NCI-H1436 (cell line): ENCODE measurements around the gene ELMOD1.

Experiments used
- DNase-seq: peaks from one replicate; lab custom pipeline; 2025; lab: John Stamatoyannopoulos, UW

Gene ELMOD1

DNA sequence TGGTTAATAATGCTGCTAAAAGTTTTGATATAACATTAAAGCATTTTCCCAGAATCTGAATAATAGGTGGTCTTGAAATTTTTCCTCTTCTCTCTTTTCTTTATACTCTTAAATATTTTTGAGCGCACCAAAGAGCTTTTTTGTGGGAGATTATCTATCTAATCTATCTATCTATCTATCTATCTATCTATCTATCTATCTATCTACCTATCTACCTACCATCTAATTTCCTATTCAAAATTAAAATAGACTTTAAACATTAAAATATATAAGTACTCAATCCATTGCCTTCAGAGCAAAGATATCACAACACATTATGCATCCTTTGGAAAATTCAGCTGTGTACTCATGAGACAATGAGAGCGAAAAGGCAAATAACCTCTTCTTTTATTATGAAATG lies 55.8 kb downstream of the ELMOD1 start:
- DNase-seq: no peak

DNA sequence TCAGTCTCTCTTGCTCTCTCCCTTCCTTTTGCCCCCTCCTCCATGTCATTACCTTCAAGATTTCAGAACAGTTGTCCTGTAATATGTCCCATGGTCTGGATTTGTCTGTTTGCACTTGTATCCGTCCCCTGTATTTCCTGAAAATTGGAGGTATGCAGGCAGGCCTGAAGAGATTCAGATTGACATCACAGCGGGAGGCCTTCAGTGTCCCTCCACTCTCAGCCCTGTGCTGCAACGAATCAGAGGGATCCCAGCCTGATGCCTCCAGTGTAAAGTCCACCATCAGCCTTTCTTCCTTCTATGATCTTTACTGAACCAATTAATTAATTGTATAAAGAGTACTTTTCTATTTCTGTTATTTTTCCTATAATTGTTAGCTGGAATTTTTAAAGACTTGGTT lies 57.3 kb downstream of the ELMOD1 start:
- DNase-seq: no peak

DNA sequence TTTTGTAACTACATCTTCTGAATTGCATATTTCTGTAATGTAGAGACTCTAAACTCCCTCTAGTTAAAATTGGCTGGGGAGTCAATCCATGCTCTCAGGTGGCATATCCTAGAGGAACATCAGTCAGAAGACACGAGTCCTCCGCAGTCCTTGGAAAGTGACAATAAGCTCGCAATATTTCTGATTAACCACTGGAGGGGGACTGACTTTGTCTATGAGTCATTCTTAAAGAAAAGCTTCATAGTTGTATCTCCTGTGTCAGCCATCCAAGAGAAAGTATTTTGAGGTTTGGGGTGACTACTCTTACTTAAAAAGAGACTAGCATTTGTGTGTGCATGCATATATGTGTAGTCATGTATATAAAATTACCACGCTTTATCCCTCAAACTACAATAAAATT lies 60.7 kb downstream of the ELMOD1 start:
- no peak for DNase-seq

DNA sequence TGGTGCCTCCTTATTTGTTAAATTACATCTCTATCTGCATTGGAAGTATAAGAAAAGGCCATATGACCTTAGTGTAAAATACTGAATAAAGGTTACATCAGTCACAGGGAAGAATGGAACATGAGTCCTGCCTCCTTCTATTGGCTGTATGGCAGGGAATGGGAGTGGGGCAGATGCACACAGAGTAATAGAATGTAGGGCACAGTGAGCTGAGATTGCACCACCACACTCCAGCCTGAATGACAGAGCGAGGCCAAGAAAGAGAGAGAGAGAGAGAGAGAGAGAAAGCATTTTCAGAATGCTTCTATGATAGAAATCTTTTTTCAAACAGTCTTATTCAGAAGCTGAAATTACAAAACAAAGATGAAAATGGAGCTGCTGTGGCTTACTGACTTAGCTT lies 62.1 kb downstream of the ELMOD1 start:
- DNase-seq: no peak

DNA sequence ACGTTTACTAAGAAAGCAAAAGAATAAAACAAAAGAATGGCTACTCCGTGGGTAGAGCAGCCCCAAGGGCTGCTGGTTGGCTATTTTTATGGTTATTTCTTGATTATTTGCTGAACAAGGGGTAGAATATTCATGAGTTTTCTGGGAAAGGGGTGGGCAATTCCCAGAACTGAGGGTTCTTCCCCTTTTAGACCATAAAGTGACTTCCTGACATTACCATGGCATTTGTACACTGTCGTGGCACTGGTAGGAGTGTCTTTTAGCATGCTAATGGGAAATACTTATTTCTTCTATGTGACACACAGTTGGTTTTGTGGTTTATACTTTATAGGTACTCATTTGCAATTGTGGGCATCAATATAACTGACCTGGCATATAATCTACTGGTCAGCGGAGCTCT lies 64.7 kb downstream of the ELMOD1 start:
- DNase-seq: no peak

DNA sequence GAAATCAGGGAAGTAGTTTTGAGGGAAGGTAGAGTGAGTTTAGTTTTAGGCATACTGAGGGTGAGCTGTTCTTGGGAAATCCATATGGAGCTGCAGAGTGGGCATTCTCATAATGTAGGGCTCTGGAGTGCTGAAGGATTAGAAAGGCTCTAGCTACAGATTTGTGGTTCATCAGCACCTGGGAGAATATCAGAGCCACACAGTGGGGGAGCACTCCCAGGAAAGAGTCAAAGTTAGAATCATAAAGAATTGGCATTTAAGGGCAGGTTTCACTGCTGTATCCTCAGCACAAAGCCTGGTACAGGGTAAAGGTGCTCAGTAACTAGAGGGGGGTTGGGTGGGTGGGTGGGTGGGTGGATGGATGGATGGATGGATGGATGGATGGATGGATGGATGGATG lies 68.4 kb downstream of the ELMOD1 start:
- DNase-seq: no peak

DNA sequence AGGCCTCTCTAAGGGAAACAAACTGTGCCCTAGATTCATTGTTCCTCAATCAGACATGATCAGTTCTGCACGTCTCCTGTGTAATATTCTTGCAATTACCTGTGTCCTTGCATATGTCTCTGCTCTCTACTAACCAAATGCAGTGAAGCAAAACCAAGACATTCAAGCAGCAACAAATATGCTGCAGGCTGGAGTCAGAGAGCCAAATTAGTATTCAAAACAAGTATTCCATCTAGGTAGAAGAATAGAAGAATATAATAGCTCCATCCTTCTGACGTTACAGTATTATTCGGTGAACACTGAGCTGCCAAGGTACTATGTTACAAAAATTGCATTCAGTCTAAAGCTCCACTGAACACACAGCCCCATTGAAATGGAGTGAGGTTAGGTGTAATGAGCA lies 69.1 kb downstream of the ELMOD1 start:
- no peak for DNase-seq

DNA sequence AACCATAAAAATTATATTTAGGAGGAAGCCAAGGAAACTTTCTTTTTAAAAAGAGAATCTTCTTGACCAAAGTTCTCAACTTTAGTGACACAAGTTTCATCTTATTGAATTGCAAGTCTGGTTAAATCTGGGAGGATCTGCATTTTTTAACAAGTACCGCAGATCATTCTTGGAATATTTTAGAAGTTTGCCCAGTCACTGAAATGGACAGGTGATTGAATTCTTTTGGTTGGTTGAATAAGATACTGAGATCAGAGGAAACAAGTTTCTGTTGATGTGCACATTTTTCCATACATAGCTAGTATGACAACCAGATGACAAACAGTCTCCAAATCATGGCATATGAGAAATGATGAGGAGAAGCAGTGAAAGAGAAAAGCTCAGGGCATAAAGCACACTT lies 70.7 kb downstream of the ELMOD1 start:
- DNase-seq: no peak

DNA sequence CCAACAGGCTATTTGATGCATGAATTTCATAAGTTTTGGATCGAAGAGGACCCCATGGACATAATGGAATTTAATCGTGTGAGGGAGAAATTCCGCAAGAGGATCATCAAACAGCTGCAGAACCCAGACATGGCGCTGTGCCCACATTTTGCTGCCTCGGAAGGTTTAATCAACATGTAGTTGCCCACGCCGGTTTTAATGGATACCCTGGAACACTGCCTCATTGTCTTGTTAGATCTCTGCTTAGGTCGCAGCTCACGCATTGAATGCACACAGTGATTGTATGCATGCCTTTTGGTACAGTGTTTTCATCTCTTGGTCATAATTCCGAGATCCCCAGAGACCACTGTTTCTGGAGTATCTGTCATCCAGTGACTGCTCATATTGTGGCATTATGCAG lies 74.1 kb downstream of the ELMOD1 start:
- DNase-seq: no peak

DNA sequence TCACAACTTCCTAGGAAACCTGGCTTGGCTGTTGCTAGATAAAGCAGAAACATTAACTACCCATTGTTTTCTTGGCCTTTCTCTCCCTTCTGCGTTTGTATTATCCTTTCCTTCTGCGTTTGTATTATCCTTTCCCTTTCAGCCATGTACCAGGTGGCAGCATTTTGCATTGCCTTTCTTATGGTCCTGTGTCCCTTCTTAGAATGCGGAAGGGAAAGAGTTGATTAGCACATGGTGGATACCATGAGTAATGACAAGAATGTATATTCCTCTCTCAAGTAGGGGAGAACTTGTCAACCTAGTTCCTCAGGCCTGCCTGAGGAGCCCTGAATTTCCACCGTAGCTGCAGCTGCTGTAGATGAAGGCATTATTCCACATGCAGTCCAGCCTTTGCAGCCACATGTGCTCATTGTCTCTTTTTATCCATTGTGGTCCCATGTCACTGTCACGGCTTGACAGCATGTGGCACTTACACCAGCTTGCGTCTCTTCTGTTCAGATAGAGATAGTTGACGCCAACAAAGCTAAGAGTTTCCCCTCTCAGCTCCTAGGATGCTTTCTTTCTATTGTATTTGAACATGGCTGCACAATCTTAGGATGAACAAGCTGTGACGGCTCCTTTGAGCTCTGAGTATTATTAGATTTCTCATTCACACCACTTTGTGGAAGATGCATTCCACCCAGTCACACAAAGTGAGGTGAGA lies 76.1 kb downstream of the ELMOD1 start:
- DNase-seq: no peak

DNA sequence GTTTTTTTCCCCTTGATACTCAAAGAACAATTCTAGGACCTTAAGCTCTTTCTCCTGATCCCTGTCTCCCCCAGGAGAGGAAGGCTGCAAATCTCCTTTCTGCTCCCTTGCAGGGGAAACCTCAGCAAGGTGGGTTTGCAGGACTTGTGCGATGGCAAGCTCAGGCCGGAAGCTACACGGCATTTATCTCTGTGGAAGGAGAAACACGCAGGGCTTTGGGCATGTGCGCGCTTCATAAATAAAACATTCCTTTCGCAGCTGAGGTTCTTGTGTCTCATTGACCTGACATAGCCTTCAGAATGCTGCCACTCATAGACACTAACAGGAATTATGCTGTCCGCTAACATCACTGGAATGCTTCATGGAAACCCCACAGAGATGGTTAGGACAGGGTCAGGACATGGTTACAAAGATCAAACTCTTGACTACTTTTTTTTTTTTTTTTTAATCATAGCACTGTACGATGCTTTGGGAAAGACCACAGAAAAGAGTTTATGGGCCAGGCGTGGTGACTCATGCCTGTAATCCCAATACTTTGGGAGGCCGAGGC lies 78.3 kb downstream of the ELMOD1 start:
- DNase-seq: no peak

DNA sequence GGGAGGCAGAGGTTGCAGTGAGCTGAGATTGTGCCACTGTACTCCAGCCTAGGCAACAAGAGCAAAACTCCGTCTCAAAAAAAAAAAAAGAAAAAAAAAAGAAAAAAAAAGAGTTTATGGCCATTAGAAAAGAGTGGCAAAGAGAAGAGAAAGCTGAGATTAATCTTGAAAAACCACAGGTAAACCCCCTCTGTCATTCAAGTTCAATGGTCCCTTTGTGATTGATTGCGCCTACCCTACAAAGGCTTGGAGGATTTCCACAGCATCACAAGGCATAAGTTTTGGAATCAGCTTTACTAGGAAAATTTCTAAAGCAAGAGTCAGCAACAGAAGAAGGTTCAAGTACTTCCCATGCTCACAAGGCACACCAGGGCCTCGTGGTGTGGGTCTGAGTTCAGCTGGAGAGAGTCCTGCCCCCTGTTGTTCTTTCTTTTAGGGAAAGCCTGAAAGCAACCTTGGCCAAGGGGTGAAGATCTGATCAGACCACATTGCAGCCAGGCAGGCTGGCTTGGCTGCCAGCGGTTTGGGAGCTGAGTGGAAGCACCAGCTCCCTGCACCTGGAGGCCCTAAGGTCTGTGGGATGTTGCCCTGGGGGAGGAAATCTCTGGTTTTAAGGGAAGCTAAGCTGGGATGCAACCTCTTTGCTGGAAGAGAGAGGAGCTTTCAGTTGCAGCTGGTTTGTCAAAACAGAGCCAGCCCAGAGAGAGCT lies 79.1 kb downstream of the ELMOD1 start:
- DNase-seq: no peak

DNA sequence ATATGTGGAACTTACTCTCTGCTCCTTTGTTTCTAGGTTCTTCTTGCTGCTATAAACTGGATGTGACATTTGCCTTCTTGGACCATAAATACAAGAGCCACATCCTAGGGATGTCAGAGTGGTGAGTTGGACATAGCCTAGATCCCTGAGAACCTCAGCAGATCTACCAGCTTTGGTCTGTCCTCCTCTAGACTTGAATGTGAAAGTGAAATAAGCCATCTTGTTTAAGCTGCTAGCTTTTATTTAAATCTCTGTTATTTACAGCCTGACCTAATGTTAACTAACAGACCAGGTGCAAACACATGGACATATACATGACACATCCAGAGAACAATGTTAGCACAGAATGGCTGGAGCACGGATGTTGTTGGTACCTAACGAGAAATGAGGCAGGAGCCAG lies 85.0 kb downstream of the ELMOD1 start:
- DNase-seq: no peak

DNA sequence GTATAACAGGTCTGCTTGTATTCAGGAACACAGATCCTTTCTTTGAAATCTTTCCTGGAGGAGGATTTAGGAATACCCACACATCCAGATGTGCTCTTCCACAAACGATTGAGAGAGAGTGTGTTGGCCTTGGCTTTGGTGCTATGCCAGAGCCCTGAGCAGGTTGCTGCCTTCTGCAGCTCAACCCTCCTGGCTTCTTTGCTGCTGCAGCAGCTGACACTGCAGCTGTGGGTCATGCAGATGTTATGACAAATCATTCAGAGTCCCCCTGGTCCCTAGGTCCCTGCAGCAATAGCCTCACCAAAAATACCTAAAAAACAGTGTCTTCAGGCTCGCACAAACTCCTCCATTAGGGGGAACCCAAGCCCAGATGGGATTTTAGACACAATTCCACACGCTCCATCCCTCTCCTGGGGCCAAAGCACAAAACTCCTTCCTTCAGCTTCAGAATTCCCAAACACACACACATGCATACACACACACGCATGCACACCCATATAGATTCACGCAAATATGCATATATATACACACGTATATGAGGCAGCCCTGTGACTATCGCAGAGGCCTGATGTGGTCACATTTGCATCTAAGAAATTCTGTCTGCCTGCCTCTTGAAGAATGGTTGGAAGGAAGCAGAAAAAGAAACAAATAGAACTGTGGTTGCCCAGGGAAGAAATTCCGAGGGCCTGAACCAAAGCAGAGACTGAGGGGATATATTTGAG lies 85.5 kb downstream of the ELMOD1 start:
- DNase-seq: no peak

DNA sequence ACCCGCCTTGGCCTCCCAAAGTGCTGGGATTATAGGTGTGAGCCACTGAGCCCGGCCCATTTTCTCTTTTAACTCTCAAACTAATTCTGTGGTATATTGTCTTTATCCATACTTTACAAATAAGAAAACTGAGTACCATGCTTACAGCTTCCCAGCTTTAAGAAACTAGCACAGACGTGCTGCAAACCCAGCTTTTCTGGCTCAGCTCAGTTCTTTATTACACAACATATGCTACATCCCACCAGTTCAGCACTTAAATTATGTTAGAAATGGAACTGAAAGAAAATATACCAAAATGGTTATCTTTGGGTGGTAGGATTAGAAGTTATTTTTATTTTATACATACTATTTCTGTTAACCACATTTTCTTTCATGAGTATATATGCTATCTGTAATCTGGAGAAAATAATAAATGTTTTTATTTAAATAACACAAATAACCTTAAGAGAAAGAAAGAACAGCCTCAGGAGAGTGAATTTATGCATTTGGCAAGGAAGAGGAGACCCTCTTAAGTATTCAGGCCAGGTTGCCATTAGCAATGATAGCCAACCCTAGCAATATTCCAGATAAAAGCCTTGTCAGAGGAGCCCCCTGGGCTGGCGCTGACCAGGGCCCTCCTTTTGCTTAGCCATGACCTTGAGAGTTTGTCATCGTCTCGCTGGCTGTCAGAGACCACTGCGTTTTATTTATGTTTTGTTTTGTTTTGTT lies 87.1 kb downstream of the ELMOD1 start:
- DNase-seq: no peak

DNA sequence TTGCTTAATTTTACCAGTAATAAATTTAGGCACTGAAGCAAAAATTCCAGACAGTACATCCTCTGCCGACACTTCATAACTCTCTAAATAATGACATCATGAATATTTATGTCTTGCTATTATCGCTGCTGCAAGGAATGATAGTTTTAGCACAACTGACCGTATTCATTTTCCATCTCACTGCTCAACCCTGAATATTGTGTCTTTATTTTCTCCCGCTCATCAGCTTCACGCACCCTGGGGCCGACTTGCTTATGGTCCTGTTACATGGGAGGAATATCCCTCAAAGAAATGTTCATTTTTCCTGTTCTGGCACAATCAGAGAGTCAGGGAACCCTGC lies 87.7 kb downstream of the ELMOD1 start:
- no peak for DNase-seq

DNA sequence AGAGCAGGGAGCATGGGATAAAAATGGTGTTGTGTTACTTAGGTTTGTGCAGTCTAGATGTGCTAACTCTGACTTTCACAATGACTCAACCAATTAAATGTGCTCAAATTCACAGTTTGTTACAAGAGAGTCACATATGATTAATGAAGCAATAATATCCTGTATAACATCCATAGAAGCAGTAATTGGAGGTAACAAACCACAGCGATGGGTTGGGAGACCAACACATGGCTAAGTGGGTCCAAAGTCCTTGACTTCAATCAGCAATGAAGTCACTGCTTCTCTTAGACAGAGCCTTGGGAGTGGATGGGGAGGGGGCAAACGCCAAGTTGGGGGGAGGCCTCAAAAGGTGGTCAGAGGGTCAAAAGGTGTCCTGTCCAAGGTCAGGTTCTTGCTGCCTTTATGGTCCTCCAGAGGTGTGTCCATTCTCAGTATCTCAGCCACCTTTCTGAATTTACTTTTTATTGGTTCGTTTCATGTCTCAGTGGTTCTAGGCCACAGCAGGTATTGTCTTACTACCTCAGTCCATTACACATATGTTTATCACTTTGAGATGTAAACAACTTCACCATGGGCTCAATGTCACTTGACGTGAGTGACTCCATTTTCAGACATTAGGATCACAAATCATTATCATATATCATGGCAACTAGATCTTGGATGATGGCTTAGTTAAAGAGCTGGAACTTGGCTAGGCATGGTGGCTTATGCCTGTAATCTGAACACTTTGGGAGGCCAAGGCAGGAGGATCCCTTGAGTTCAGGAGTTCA lies 88.5 kb downstream of the ELMOD1 start:
- no peak for DNase-seq

DNA sequence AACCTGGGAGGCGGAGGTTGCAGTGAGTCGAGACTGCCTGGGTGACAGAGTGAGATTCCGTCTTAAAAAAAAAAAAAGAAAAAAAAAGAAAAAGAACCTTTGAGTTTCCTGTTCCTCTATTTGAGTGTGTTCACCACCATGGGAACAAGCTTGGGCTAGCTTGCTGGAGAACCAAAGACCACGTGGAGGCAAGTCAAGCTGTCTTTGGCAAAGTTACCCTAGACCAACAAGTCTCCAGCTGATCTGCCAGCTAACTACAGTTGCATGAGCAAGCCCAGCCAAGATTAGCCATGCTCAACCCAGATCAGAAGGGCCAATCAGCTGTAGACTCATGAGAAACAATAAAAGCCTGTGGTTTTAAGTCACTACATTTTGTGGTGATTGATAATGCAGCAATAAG lies 91.2 kb downstream of the ELMOD1 start:
- DNase-seq: no peak

DNA sequence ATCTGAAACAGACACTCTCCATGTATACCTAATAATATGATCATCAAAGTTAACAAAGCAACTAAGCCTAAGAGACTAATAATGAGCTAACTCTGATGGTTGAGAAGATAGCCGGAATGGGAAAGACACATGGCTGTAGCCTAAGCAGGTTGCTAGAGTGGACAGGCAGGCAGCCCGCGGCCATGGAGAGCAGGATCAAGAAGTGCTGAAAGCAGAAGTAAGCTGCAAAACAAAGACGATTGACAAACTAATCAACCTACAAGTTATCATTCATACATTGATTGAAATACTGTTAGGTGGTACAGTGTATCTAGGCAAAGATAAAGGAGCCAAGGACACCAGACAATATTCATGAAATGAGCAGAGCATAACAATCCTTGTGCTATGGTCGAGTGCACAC lies 91.6 kb downstream of the ELMOD1 start:
- no peak for DNase-seq

DNA sequence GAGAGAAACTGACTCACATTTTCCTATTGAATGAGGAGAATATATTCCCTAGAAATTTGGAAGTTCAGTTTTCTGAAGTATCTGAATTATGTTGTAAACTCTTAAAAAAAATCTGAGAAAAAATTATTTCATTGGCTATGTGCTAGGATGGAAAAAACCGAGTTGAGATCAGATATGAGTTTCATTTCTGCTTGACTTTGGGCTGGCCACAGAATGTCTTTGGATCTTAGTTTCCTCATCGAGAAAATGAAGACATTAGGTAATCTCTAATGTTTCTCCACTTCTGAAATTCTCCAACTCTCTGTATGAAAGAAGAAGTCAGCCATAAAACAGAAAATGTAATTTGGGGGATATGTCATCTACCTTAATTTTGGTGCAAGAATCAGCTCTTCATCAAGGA lies 92.1 kb downstream of the ELMOD1 start:
- no peak for DNase-seq

DNA sequence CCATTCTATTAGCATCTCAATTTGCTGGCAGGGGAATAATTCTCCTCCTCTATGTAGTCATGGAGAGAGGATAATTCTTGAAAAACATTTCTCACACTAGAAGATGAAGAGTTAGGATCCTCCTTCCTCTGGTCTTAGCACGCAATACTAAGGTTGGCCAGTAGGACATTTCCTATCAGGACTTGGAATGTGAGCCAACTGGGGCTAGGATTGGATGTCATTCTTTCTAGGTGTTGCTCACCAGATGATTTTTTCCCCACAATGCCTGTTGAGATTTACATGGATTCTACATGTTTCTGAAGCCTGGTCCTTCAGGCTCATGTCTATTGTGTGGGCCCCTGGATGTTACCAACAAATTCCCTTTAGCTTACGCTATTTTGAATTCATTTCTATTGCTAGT lies 92.9 kb downstream of the ELMOD1 start:
- DNase-seq: no peak
